ENCODE results near the gene TSPAN15.
A peak's percentile ranks its signal among the peaks of the same experiment; 100 is the strongest.

The TSPAN15 gene

DNA sequence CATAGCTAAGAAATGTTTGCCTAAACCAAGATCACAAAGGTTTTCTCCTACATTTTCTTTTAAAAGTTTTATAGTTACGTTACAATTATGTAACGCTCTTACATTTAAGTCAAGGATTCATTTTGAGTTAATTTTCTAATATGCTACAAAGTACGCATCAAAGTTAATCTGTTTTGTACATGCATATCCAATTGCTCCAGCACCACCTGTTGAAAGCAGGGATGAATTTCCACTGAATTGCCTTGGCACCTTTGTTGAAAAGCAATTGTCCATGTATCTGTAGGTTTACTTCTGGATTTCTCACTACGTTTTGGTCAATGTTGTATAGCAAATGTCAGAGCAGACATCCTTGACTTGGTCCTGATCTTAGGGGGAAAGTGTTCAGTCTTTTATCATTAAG lies 62.4 kb downstream of the TSPAN15 start:
- Histone ChIP-seq H3K9me3 (ENCODE audit: control insufficient read depth, insufficient read depth, low read depth, low read length) (no peaks in the 10 kb centered on the region), H3K4me3 (ENCODE audit: low read depth, low read length) (no peak overlapping the region), H3K27ac (ENCODE audit: extremely low read depth, low read depth, low read length) (no peak overlapping the region), H3K36me3 (ENCODE audit: control insufficient read depth in 2 of 2, insufficient read depth in 1 of 2, low read length in 2 of 2) (no peaks in the 10 kb centered on the region), H3K4me1 (ENCODE audit: control insufficient read depth, insufficient read depth, low read length) (no peaks in the 10 kb centered on the region)
- CTCF ChIA-PET: interaction anchor here (0.7 to 13.3 kb wide), 6 partner anchors 106 to 187 kb away, joined by 3 to 284 read pairs (median 4); no protein-coding TSS in a partner anchor
- POLR2A ChIA-PET: no interaction called here
- TF ChIP-seq SCRT1 (tag by site-specific recombination; IDR thresholded peaks at IDR 0.05; ENCODE audit: borderline replicate concordance) (peak; percentile 80), SCRT2 (tag by site-specific recombination; IDR thresholded peaks at IDR 0.05) (peak; percentile 91), ZNF670 (tag by site-specific recombination; IDR thresholded peaks at IDR 0.05; ENCODE audit: low read depth) (no peak)

DNA sequence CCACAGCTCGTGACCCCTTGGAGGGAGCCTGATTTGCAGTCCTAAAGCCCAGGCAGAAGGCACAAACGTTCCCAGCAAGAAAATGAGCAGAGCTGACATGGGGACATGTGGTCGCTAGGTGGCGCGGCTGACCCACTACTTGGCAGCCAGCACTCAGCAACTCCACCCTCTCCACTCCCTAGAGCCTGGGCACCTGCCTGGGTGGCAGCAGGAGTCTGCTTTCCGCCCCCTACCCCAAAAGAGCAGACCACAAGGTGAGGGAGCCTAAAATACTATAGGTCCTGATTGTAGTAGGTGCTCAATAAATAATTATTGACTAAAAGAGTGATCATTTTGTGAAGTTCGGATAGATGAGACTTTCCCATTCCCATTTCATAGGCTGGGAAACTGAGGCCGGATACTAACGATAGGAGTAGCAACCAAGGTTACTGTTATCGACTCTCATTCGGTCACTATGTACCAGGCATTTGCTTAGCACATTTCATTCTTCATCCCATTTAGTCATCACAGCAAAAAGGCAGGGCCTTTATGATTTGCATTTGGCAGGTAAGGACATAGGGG lies 64.5 kb downstream of the TSPAN15 start:
- TF ChIP-seq, protein P1, sequence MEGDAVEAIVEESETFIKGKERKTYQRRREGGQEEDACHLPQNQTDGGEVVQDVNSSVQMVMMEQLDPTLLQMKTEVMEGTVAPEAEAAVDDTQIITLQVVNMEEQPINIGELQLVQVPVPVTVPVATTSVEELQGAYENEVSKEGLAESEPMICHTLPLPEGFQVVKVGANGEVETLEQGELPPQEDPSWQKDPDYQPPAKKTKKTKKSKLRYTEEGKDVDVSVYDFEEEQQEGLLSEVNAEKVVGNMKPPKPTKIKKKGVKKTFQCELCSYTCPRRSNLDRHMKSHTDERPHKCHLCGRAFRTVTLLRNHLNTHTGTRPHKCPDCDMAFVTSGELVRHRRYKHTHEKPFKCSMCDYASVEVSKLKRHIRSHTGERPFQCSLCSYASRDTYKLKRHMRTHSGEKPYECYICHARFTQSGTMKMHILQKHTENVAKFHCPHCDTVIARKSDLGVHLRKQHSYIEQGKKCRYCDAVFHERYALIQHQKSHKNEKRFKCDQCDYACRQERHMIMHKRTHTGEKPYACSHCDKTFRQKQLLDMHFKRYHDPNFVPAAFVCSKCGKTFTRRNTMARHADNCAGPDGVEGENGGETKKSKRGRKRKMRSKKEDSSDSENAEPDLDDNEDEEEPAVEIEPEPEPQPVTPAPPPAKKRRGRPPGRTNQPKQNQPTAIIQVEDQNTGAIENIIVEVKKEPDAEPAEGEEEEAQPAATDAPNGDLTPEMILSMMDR (tag by site-specific recombination; IDR thresholded peaks at IDR 0.05): peak; percentile 84
- TF ChIP-seq ZNF48 (tag by site-specific recombination; IDR thresholded peaks at IDR 0.05) (no peak), ZBTB1 (tag by site-specific recombination; IDR thresholded peaks at IDR 0.05) (no peak), MZF1 (tag by site-specific recombination; IDR thresholded peaks at IDR 0.05; ENCODE audit: borderline replicate concordance) (peak; percentile 80; the same call in 1 of the 2 replicates), KLF1 (tag by site-specific recombination; IDR thresholded peaks at IDR 0.05) (peak; percentile 21; the same call in 1 of the 2 replicates), ZNF664 (tag by site-specific recombination; IDR thresholded peaks at IDR 0.05) (peak; percentile 80), ZNF510 (tag by site-specific recombination; IDR thresholded peaks at IDR 0.05; ENCODE audit: insufficient replicate concordance) (no peak), ZNF2 (tag by site-specific recombination; IDR thresholded peaks at IDR 0.05) (peak; percentile 73; the same call in 1 of the 2 replicates), ZNF580 (tag by site-specific recombination; IDR thresholded peaks at IDR 0.05) (0 out of 2 replicates have a peak, but pooled peaks have one; percentile 29), ZNF555 (tag by site-specific recombination; conservative IDR thresholded peaks at IDR 0.05) (no peak), ZNF248 (tag by site-specific recombination; IDR thresholded peaks at IDR 0.05) (no peak), ZNF707 (tag by site-specific recombination; IDR thresholded peaks at IDR 0.05) (no peak), TRIM28 (IDR thresholded peaks at IDR 0.05; ENCODE audit: borderline replicate concordance, low read length) (peak; percentile 27; the same call in 1 of the 2 replicates), ZNF654 (tag by site-specific recombination; IDR thresholded peaks at IDR 0.05; ENCODE audit: low read depth) (peak; percentile 98), ZNF623 (tag by site-specific recombination; IDR thresholded peaks at IDR 0.05) (no peak), GLIS2 (tag by site-specific recombination; IDR thresholded peaks at IDR 0.05) (0 out of 2 replicates have a peak, but pooled peaks have one; percentile 18), SCRT1 (tag by site-specific recombination; IDR thresholded peaks at IDR 0.05; ENCODE audit: borderline replicate concordance) (no peak), ZNF660 (tag by site-specific recombination; IDR thresholded peaks at IDR 0.05) (peak; percentile 52; the same call in 1 of the 2 replicates)
- TF ChIP-seq, protein P2, sequence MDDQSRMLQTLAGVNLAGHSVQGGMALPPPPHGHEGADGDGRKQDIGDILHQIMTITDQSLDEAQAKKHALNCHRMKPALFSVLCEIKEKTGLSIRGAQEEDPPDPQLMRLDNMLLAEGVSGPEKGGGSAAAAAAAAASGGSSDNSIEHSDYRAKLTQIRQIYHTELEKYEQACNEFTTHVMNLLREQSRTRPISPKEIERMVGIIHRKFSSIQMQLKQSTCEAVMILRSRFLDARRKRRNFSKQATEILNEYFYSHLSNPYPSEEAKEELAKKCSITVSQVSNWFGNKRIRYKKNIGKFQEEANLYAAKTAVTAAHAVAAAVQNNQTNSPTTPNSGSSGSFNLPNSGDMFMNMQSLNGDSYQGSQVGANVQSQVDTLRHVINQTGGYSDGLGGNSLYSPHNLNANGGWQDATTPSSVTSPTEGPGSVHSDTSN (CRISPR knock-in tag; IDR thresholded peaks at IDR 0.05): no peak
- TF ChIP-seq, protein P3, sequence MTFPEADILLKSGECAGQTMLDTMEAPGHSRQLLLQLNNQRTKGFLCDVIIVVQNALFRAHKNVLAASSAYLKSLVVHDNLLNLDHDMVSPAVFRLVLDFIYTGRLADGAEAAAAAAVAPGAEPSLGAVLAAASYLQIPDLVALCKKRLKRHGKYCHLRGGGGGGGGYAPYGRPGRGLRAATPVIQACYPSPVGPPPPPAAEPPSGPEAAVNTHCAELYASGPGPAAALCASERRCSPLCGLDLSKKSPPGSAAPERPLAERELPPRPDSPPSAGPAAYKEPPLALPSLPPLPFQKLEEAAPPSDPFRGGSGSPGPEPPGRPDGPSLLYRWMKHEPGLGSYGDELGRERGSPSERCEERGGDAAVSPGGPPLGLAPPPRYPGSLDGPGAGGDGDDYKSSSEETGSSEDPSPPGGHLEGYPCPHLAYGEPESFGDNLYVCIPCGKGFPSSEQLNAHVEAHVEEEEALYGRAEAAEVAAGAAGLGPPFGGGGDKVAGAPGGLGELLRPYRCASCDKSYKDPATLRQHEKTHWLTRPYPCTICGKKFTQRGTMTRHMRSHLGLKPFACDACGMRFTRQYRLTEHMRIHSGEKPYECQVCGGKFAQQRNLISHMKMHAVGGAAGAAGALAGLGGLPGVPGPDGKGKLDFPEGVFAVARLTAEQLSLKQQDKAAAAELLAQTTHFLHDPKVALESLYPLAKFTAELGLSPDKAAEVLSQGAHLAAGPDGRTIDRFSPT (tag by site-specific recombination; IDR thresholded peaks at IDR 0.05): no peak
- TF ChIP-seq, protein P4, sequence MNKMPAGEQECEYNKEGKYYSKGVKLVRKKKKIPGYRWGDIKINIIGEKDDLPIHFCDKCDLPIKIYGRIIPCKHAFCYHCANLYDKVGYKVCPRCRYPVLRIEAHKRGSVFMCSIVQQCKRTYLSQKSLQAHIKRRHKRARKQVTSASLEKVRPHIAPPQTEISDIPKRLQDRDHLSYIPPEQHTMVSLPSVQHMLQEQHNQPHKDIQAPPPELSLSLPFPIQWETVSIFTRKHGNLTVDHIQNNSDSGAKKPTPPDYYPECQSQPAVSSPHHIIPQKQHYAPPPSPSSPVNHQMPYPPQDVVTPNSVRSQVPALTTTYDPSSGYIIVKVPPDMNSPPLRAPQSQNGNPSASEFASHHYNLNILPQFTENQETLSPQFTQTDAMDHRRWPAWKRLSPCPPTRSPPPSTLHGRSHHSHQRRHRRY (tag by site-specific recombination; IDR thresholded peaks at IDR 0.05): no peak
- H3K36me3 ChIP-seq (ENCODE audit: control insufficient read depth in 2 of 2, insufficient read depth in 1 of 2, low read length in 2 of 2): no peaks in the 10 kb centered on the region
- no peak overlapping the region for H3K4me3 ChIP-seq (ENCODE audit: low read depth, low read length)
- POLR2A ChIA-PET: interaction anchor here (0.7 to 1.7 kb wide), 3 partner anchors 107 to 123 kb away, joined by 3 to 5 read pairs (median 4); no protein-coding TSS in a partner anchor
- CTCF ChIA-PET: interaction anchor here (0.6 to 13.3 kb wide), 48 partner anchors 8 to 451 kb away, joined by 3 to 284 read pairs (median 4); partner anchors contain the start of gene FAM241B
- no peak overlapping the region for H3K27ac ChIP-seq (ENCODE audit: extremely low read depth, low read depth, low read length)
- H3K4me1 ChIP-seq (ENCODE audit: control insufficient read depth, insufficient read depth, low read length): no peaks in the 10 kb centered on the region
- H3K9me3 ChIP-seq (ENCODE audit: control insufficient read depth, insufficient read depth, low read depth, low read length): no peaks in the 10 kb centered on the region
